IPS DF 6.9 (cell line): Measurements from ENCODE around the gene DENND4A.

Experiments
- DNase-seq: peaks from one replicate; pipeline ENCODE4 v3.0.0-alpha.2; 2013; ENCODE audit warnings: low read depth, low spot score
- H3K27ac ChIP-seq: one replicate; pipeline ENCODE4 v1.5.1; 2013; ENCODE audit warnings: low read length, control low read depth
- H3K27me3 ChIP-seq: 2 replicates; pipeline ENCODE4 v1.6.1; 2013; ENCODE audit warnings: mild to moderate bottlenecking, low read length; ENCODE audit not compliant: control insufficient read depth, insufficient read depth
- H3K36me3 ChIP-seq: 2 replicates; pipeline ENCODE4 v1.6.1; 2013; ENCODE audit warnings: low read length; ENCODE audit not compliant: control insufficient read depth, insufficient read depth
- H3K4me1 ChIP-seq: 2 replicates; pipeline ENCODE4 v1.6.1; 2013; ENCODE audit warnings: low read length; ENCODE audit not compliant: control insufficient read depth, insufficient read depth
- H3K4me3 ChIP-seq: 2 replicates; pipeline ENCODE4 v1.5.1; 2013; ENCODE audit warnings: mild to moderate bottlenecking, low read length
- H3K9me3 ChIP-seq: 2 replicates; pipeline ENCODE4 v1.6.1; 2013; ENCODE audit warnings: low read length, inconsistent platforms; ENCODE audit not compliant: control insufficient read depth, insufficient read depth
- WGBS: extraction: QIAGEN DNeasy Blood & Tissue Kit; methylation state at CpG from one replicate; pipeline ENCODE4 v1.1.7; 2013; ENCODE audit warnings: mixed read lengths, missing lambda C conversion rate; ENCODE audit not compliant: insufficient read length, insufficient coverage; 5-methylcytosine and 5-hydroxymethylcytosine counted together

DENND4A gene

DNA sequence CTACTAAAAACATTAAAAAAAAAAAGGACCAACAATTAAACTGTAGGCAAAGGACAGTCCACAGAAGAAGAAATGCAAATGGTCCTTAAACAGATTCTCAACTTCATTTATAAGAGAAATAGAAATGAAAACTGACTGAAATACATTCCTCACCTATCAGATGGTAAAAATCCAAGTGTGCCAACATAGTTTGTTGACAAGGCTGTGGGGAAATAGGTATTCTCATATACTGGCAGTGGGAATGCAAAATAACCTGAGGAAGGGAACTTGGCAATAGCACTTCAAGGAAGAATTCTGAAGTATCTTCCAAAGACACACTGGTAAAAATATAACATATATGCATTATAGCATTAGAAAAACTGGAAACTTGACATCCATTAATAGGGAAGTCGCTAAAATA lies 116.5 kb downstream of the DENND4A start:
- Histone ChIP-seq H3K27me3 (no peaks in the 10 kb centered on the region), H3K9me3 (no peaks in the 10 kb centered on the region), H3K27ac (no peak overlapping the region), H3K4me1 (no peaks in the 10 kb centered on the region), H3K36me3 (no peaks in the 10 kb centered on the region), H3K4me3 (no peak overlapping the region)
- WGBS: no CpG with 5 or more reads among the region's 1 CpG
- no peak for DNase-seq

- DNase-seq: no peak
- Histone ChIP-seq H3K4me1 (no peaks in the 10 kb centered on the region), H3K27ac (no peak overlapping the region), H3K27me3 (no peaks in the 10 kb centered on the region), H3K9me3 (no peaks in the 10 kb centered on the region), H3K36me3 (no peaks in the 10 kb centered on the region), H3K4me3 (no peak overlapping the region)
- WGBS: no CpG with 5 or more reads among the region's 3 CpGs
Observed at GRCh38 chr15:65666257-65666656, 125.8 kb downstream of the DENND4A start.

DNA sequence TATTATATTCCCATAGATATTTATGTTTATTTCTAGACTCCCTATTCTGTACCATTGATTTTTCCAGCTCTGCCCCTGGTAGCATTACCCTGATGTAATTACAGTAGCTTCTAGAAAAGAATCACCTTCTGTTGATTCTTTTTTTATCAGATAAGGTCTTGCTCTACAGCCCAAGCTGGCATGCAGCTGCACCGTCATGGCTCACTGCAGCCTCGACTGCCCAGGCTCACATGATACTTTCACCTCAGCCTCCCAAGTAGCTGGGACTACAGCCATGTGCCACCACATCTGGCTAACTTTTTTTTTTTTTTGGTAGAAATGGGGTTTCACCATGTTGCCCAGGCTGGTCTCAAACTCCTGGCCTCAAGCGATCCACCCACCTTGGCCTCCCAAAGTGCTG lies 128.6 kb downstream of the DENND4A start:
- no peaks in the 10 kb centered on the region for H3K4me1 ChIP-seq
- H3K36me3 ChIP-seq: no peaks in the 10 kb centered on the region
- H3K27me3 ChIP-seq: no peaks in the 10 kb centered on the region
- no CpG with 5 or more reads among the region's 3 CpGs for WGBS
- H3K27ac ChIP-seq: no peak overlapping the region
- no peak for DNase-seq
- H3K9me3 ChIP-seq: no peaks in the 10 kb centered on the region
- no peak overlapping the region for H3K4me3 ChIP-seq

- H3K9me3 ChIP-seq: no peaks in the 10 kb centered on the region
- H3K27ac ChIP-seq: no peak overlapping the region
- no CpG with 5 or more reads among the region's 2 CpGs for WGBS
- no peaks in the 10 kb centered on the region for H3K27me3 ChIP-seq
- H3K4me1 ChIP-seq: no peaks in the 10 kb centered on the region
- no peak for DNase-seq
- no peaks in the 10 kb centered on the region for H3K36me3 ChIP-seq
- no peak overlapping the region for H3K4me3 ChIP-seq
Observed at GRCh38 chr15:65660927-65661326, 131.2 kb downstream of the DENND4A start.

DNA sequence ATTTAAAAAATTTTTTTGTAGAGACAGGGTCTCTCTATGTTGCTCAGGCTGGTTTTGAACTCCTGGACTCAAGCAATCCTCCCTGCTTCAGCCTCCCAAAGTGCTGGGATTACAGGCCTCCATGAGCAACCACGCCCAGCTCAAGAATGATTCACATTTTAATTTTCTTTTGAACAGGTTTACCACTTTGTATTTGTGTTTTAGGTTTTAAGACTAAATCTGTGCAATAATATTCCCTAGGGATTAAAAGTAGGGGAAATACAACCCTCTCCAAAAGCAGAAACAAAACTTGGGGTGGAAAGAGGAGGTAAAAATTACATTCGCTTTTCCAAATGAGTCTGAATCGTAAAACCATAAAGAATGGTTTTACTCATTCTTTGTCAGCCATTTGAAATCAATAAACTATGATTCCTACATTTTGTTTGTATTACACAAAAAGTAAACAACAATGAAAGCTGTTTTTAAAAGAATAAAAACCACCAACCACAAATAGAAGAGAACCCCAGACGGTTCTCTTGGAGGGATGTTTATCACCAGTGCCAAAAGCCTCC lies 132.5 kb downstream of the DENND4A start:
- no peak for DNase-seq
- Histone ChIP-seq H3K27me3 (no peaks in the 10 kb centered on the region), H3K4me3 (no peak overlapping the region), H3K36me3 (no peaks in the 10 kb centered on the region), H3K4me1 (no peaks in the 10 kb centered on the region), H3K27ac (no peak overlapping the region), H3K9me3 (no peaks in the 10 kb centered on the region)
- WGBS: no CpG with 5 or more reads among the region's 4 CpGs

DNA sequence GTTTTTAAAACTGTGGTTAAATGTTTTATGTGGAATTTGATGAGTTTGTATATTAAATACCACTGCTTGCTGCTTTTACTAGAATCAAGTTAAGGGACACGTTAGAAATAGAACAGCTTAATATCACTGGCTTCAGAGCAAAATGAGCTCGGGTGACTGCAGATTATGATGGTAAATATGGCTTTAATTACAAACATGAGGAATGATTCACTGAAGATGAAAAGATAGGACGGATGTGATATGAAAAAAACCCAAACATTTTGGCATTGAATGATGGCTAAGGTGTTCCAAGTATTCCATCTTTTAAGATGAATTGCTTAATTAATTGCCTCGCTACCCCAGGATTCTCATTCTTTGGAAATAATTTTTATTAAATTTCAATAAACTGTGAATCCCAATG lies 136.6 kb downstream of the DENND4A start:
- H3K4me1 ChIP-seq: no peaks in the 10 kb centered on the region
- no peaks in the 10 kb centered on the region for H3K36me3 ChIP-seq
- no CpG with 5 or more reads among the region's 4 CpGs for WGBS
- H3K4me3 ChIP-seq: no peak overlapping the region
- H3K27ac ChIP-seq: no peak overlapping the region
- H3K9me3 ChIP-seq: no peaks in the 10 kb centered on the region
- H3K27me3 ChIP-seq: no peaks in the 10 kb centered on the region
- no peak for DNase-seq

GRCh38 chr15:65655026-65655425 lies 137.1 kb downstream of the DENND4A start:
- Histone ChIP-seq H3K4me3 (no peak overlapping the region), H3K4me1 (no peaks in the 10 kb centered on the region), H3K9me3 (no peaks in the 10 kb centered on the region), H3K36me3 (no peaks in the 10 kb centered on the region), H3K27ac (no peak overlapping the region), H3K27me3 (no peaks in the 10 kb centered on the region)
- WGBS: no CpG with 5 or more reads among the region's 1 CpG
- no peak for DNase-seq

DNA sequence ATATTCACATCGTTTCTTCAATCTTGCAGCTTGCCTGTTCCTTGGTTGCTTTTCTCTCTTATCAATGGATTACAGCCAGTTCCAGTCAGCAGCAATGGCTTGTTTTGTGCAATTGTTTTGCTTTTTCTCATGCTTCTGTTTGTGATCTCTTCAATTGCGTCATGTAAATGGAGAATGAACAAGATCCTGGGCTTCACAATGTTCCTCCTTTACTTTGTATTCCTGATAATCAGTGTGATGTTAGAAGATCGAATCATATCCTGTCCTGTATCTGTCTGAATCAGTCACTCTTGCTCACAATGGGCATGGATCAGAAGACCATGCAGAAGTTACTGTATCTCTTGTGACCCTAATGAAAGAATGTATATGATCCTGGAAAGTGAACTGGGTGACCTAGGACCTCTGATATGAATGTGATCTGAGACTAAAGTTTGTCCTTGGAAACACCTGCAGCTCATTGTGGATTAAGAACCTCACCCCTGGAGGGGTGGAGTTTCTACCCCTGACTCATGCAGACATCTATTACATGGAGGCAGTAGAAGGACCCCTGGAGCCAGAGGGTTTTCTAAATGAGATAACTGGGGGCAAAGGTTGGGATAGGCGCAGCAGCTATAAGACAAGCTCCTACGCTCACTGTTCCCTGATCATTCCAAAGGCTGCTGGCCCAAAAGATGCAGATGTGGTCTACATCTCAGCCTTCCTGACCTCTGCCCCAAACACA lies 138.1 kb downstream of the DENND4A start:
- Histone ChIP-seq H3K27me3 (no peaks in the 10 kb centered on the region), H3K4me1 (no peaks in the 10 kb centered on the region), H3K36me3 (no peaks in the 10 kb centered on the region), H3K9me3 (no peaks in the 10 kb centered on the region), H3K4me3 (no peak overlapping the region), H3K27ac (no peak overlapping the region)
- no peak for DNase-seq
- WGBS: no CpG with 5 or more reads among the region's 5 CpGs

- Histone ChIP-seq H3K27ac (no peak overlapping the region), H3K4me1 (no peaks in the 10 kb centered on the region)
- no peak for DNase-seq
Observed at GRCh38 chr15:65653341-65653740, 138.8 kb downstream of the DENND4A start.

GRCh38 chr15:65651831-65652749 lies 140.0 kb downstream of the DENND4A start:
- no CpG with 5 or more reads among the region's 11 CpGs for WGBS
- no peaks in the 10 kb centered on the region for H3K27me3 ChIP-seq
- no peak overlapping the region for H3K4me3 ChIP-seq
- no peak overlapping the region for H3K27ac ChIP-seq
- no peaks in the 10 kb centered on the region for H3K36me3 ChIP-seq
- no peaks in the 10 kb centered on the region for H3K9me3 ChIP-seq
- H3K4me1 ChIP-seq: no peaks in the 10 kb centered on the region
- DNase-seq: no peak

More at GRCh38 chr15:65653341-65653740, 138.8 kb downstream of the DENND4A start:
- Histone ChIP-seq H3K36me3 (no peaks in the 10 kb centered on the region), H3K27me3 (no peaks in the 10 kb centered on the region), H3K4me3 (no peak overlapping the region), H3K9me3 (no peaks in the 10 kb centered on the region)
